MM.1S (cell line): ENCODE measurements around the gene TTLL11.

Source experiments
- EZH2 ChIP-seq: fragments of 300-600 bp; sonication (generic); optimal IDR thresholded peaks from 2 replicates; pipeline ENCODE3; 2017; ENCODE audit warnings: low read depth, mild to moderate bottlenecking, antibody characterized with exemption, low read length, mixed read lengths
- EZH2phosphoT487 ChIP-seq: fragments of 300-600 bp; sonication (generic); IDR thresholded peaks from 2 replicates; pipeline ENCODE4 v1.6.1; 2018; ENCODE audit warnings: antibody characterized with exemption, low read length
- TF ChIP-seq, protein P1 (sequence below): fragments of 300-600 bp; sonication (generic); IDR thresholded peaks from 2 replicates; pipeline ENCODE4 v1.5.1; 2016; ENCODE audit warnings: antibody characterized with exemption, low read length, mixed read lengths

- TF ChIP-seq, protein P1, sequence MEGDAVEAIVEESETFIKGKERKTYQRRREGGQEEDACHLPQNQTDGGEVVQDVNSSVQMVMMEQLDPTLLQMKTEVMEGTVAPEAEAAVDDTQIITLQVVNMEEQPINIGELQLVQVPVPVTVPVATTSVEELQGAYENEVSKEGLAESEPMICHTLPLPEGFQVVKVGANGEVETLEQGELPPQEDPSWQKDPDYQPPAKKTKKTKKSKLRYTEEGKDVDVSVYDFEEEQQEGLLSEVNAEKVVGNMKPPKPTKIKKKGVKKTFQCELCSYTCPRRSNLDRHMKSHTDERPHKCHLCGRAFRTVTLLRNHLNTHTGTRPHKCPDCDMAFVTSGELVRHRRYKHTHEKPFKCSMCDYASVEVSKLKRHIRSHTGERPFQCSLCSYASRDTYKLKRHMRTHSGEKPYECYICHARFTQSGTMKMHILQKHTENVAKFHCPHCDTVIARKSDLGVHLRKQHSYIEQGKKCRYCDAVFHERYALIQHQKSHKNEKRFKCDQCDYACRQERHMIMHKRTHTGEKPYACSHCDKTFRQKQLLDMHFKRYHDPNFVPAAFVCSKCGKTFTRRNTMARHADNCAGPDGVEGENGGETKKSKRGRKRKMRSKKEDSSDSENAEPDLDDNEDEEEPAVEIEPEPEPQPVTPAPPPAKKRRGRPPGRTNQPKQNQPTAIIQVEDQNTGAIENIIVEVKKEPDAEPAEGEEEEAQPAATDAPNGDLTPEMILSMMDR = no peak
- TF ChIP-seq EZH2 (no peak), EZH2phosphoT487 (no peak)
Observed at GRCh38 chr9:121945281-121945680, 147.8 kb downstream of the TTLL11 start.
